ENCODE measurements around the gene BTG4.

DNA sequence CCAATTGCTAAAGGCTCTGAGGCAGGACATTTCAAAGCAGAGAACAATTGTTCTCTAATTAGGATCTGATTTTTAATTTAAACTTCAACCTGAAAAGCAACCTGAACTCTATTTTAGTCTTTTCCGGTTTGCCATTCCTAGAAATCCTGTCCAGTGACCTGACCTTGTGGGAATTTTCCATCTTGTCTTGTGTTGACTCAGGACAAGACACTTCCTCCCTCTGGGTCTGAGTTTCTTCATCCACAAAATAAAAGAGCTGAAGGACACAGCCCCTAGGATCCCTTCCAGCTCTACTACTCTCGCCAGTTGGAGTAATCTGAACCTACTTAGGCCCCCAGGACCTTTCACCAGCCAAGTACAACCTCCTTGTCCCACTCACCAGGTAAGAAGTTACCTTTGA is 66.6 kb downstream of the BTG4 start:
- TF ChIP-seq, protein P1, sequence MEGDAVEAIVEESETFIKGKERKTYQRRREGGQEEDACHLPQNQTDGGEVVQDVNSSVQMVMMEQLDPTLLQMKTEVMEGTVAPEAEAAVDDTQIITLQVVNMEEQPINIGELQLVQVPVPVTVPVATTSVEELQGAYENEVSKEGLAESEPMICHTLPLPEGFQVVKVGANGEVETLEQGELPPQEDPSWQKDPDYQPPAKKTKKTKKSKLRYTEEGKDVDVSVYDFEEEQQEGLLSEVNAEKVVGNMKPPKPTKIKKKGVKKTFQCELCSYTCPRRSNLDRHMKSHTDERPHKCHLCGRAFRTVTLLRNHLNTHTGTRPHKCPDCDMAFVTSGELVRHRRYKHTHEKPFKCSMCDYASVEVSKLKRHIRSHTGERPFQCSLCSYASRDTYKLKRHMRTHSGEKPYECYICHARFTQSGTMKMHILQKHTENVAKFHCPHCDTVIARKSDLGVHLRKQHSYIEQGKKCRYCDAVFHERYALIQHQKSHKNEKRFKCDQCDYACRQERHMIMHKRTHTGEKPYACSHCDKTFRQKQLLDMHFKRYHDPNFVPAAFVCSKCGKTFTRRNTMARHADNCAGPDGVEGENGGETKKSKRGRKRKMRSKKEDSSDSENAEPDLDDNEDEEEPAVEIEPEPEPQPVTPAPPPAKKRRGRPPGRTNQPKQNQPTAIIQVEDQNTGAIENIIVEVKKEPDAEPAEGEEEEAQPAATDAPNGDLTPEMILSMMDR (IDR thresholded peaks at IDR 0.05) = no peak
- TF ChIP-seq POLR2AphosphoS5 (IDR thresholded peaks at IDR 0.05) = no peak
- TF ChIP-seq POLR2A (IDR thresholded peaks at IDR 0.05) = no peak
